ENCODE results near the gene TRERF1. TPM values are rescaled to one million over a fixed set of nuclear protein-coding genes. Genes with fewer than 3 reads are reported as not detected.

TRERF1 gene
- total RNA-seq, 2 donors from 2014 or later = 9.5 to 34.8 TPM

DNA sequence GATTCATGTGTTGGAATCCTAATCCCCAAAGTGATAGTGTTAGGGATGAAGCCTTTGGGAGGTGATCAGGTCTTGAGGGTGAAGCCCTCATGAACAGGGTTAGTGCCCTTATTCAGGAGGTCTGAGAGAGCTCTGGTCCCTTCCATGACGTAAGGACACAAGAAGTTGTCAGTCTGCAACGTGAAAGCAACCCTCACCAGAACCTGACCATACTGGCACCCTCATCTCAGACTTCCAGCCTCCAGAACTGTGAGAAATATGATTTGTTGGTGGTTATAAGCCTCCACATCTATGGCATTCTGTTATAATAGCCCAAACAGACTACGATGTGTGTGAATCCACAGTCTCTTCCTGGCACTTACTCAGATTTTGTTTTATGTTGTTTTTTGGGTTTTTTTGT is 90.7 kb downstream of the TRERF1 start:
- no peak overlapping the region for H3K27ac ChIP-seq
- H3K4me1 ChIP-seq (replicated peaks) = no peaks in the 10 kb centered on the region
- no peak for TF ChIP-seq POLR2A (IDR thresholded peaks at IDR 0.05)
- no peak for TF ChIP-seq POLR2AphosphoS5 (IDR thresholded peaks at IDR 0.05)
- TF ChIP-seq, protein P1, sequence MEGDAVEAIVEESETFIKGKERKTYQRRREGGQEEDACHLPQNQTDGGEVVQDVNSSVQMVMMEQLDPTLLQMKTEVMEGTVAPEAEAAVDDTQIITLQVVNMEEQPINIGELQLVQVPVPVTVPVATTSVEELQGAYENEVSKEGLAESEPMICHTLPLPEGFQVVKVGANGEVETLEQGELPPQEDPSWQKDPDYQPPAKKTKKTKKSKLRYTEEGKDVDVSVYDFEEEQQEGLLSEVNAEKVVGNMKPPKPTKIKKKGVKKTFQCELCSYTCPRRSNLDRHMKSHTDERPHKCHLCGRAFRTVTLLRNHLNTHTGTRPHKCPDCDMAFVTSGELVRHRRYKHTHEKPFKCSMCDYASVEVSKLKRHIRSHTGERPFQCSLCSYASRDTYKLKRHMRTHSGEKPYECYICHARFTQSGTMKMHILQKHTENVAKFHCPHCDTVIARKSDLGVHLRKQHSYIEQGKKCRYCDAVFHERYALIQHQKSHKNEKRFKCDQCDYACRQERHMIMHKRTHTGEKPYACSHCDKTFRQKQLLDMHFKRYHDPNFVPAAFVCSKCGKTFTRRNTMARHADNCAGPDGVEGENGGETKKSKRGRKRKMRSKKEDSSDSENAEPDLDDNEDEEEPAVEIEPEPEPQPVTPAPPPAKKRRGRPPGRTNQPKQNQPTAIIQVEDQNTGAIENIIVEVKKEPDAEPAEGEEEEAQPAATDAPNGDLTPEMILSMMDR (IDR thresholded peaks at IDR 0.05) = no peak
- no peak for DNase-seq (ENCODE audit: low spot score)
- intact Hi-C loops (cut with DNase I) = no loop called here
- H3K27me3 ChIP-seq (replicated peaks; ENCODE audit: insufficient read depth) = no peaks in the 10 kb centered on the region
- no peaks in the 10 kb centered on the region for H3K36me3 ChIP-seq
- no peaks in the 10 kb centered on the region for H3K9me3 ChIP-seq
- WGBS = 95% methylated on average over 3 of the region's 3 CpGs
- no peak overlapping the region for H3K4me3 ChIP-seq

DNA sequence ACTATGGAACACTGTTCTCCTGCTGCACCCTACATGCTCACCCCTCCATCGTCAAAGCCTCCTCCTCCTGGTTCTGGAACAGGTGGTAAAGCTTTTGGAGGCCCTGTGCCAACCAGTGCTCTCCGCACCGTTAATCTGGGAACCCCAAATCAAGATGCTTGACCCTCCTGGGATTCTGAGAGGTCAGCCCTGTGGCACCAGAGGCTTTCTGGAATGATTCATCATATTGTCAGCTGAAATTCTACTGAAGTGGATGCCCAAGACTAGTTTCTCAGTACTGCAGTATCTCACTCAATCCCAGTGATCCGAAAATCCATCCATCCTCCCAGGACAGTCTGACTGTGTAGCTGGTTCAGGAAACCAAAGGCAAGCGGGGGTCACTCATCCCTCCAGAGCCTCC is 92.7 kb downstream of the TRERF1 start:
- no peak for DNase-seq (ENCODE audit: low spot score)
- TF ChIP-seq POLR2A (IDR thresholded peaks at IDR 0.05) (no peak), POLR2AphosphoS5 (IDR thresholded peaks at IDR 0.05) (no peak)
- TF ChIP-seq, protein P1 (IDR thresholded peaks at IDR 0.05) = no peak
- WGBS = 96% methylated on average over 4 of the region's 5 CpGs
- Histone ChIP-seq H3K9me3 (no peaks in the 10 kb centered on the region), H3K4me1 (replicated peaks) (no peaks in the 10 kb centered on the region), H3K27ac (no peak overlapping the region), H3K36me3 (no peaks in the 10 kb centered on the region), H3K4me3 (no peak overlapping the region), H3K27me3 (replicated peaks; ENCODE audit: insufficient read depth) (no peaks in the 10 kb centered on the region)
- intact Hi-C loops (cut with DNase I) = no loop called here

DNA sequence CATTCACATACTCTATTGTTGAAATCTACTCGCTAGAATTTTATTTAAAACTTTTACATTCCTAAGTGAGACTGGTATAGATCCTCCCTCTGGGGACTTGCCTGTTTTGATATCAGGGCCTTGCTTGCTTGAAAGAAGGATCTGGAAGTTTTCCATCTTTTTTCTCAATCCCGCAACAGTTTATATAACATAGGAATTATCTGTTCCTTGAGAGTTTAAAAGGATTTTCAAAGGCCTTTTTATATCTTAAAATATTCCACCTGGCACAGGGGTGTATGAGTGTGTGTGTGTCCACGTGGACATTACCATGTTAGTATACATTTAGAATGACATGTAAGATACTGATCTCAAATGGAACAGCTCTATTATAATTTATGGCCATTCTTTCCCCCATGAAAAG is 96.3 kb downstream of the TRERF1 start:
- H3K4me1 ChIP-seq (replicated peaks) = no peaks in the 10 kb centered on the region
- TF ChIP-seq, protein P1 (IDR thresholded peaks at IDR 0.05) = no peak
- TF ChIP-seq POLR2A (IDR thresholded peaks at IDR 0.05) = no peak
- no peak for TF ChIP-seq POLR2AphosphoS5 (IDR thresholded peaks at IDR 0.05)
- no peaks in the 10 kb centered on the region for H3K36me3 ChIP-seq
- intact Hi-C loops (cut with DNase I) = no loop called here
- H3K27me3 ChIP-seq (replicated peaks; ENCODE audit: insufficient read depth) = no peaks in the 10 kb centered on the region
- no peaks in the 10 kb centered on the region for H3K9me3 ChIP-seq
- DNase-seq (ENCODE audit: low spot score) = no peak
- no peak overlapping the region for H3K27ac ChIP-seq
- no peak overlapping the region for H3K4me3 ChIP-seq
- 40% methylated on average over 3 of the region's 3 CpGs for WGBS

DNA sequence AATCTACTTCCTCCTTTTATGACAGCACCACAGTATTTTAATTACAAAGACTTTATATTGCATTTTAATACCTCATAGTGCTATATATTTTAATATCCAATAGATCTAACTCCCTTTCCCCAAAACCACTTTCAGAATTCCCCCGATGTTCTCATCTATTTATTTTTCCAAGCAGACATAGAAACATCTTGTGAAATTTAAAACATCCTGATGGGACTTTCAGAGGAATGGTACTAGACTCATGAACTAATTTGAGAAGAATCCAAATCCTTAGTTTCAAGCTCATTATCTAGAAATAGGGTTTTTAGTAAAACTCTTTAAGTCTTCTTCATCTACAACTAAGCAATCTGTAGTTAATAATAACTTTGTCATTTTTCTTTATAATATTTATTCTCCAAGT is 97.0 kb downstream of the TRERF1 start:
- 51% methylated on average over 1 of the region's 1 CpG for WGBS
- TF ChIP-seq, protein P1 (IDR thresholded peaks at IDR 0.05) = no peak
- TF ChIP-seq POLR2AphosphoS5 (IDR thresholded peaks at IDR 0.05) (no peak), POLR2A (IDR thresholded peaks at IDR 0.05) (no peak)
- no peak overlapping the region for H3K27ac ChIP-seq

DNA sequence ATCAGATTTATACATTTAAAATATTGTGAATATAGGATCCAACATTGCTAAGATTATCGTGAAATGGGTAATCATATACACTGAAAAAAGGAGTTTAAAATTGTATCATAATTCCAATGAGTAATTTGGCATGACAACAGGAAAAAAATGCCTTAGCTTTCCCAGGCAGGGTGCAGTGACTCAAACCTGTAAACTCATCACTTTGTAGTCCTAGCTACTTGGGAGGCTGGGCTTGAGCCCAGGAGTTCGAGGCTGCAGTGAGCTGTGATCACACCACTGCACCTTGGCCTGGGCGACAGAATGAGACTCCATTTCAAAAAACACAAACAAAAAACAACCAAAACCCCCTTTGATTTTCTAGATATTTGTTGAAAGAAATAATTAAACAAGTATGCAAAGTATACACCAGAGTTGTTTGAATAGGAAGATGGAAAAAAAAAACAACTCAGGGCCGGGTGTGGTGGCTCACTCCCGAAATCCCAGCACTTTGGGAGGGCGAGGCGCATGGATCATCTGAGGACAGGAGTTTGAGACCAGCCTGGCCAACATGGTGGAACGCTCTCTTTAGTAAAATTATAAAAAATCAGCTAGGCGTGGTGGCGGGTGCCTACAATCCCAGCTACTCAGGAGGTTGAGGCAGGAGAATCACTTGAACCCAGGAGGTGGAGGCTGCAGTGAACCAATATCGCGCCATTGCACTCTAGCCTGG is 98.7 kb downstream of the TRERF1 start:
- whole genome bisulfite sequencing = 91% methylated on average over 12 of the region's 12 CpGs
- no peaks in the 10 kb centered on the region for H3K9me3 ChIP-seq
- H3K27ac ChIP-seq = no peak overlapping the region
- no peak overlapping the region for H3K4me3 ChIP-seq
- no peaks in the 10 kb centered on the region for H3K4me1 ChIP-seq (replicated peaks)
- no peaks in the 10 kb centered on the region for H3K36me3 ChIP-seq
- H3K27me3 ChIP-seq (replicated peaks; ENCODE audit: insufficient read depth) = no peaks in the 10 kb centered on the region
- DNase-seq (ENCODE audit: low spot score) = no peak
- intact Hi-C loops (cut with DNase I) = no loop called here
- TF ChIP-seq, protein P1 (IDR thresholded peaks at IDR 0.05) = no peak
- no peak for TF ChIP-seq POLR2AphosphoS5 (IDR thresholded peaks at IDR 0.05)
- no peak for TF ChIP-seq POLR2A (IDR thresholded peaks at IDR 0.05)

More for the DNA sequence above, 97.0 kb downstream of the TRERF1 start:
- Histone ChIP-seq H3K4me3 (no peak overlapping the region), H3K9me3 (no peaks in the 10 kb centered on the region), H3K27me3 (replicated peaks; ENCODE audit: insufficient read depth) (no peaks in the 10 kb centered on the region), H3K4me1 (replicated peaks) (no peaks in the 10 kb centered on the region), H3K36me3 (no peaks in the 10 kb centered on the region)
- intact Hi-C loops (cut with DNase I) = no loop called here
- DNase-seq (ENCODE audit: low spot score) = no peak

Data from prostate gland (tissue), 2 donors.